HepG2 (cell line): ENCODE measurements around the gene TMEM120A. TPM values are rescaled to one million over a fixed set of nuclear protein-coding genes. Genes with fewer than 3 reads are reported as not detected.
A peak's percentile ranks its signal among the peaks of the same experiment; 100 is the strongest.

Experiments
- ATAC-seq: fragments of 200-7000 bp; cut with Tn5 transposase; 3 replicates; pipeline ENCODE4 v1.9.1; 2020; ENCODE audit warnings: mild to moderate bottlenecking, moderate library complexity
- BruUV-seq: library from RNA; stranded (reverse); fragments of 400-500 nt; replicated peaks from 2 replicates; lab custom pipeline; 2021; lab: Mats Ljungman, UMichigan
- CTCF ChIA-PET: fragments of 300-600 bp; formaldehyde crosslinking; extraction: SDS; loops from one replicate; lab custom pipeline; 2021; ENCODE audit warnings: low total read pairs, inconsistent platforms, low intra/inter-chr PET ratio; lab: Yijun Ruan, JAX
- POLR2A ChIA-PET: fragments of 350-600 bp; sonication (Branson Sonifier 250); formaldehyde crosslinking; loops from one replicate; lab custom pipeline; 2020; ENCODE audit warnings: antibody characterized with exemption, inconsistent platforms; lab: Yijun Ruan, JAX
- DNase-seq: peaks from one replicate; pipeline ENCODE4 v3.0.0-alpha.2; 2015; ENCODE audit warnings: low spot score
- FAIRE-seq: peaks from 3 replicates; lab custom pipeline; 2011; peaks lifted over from hg19 to GRCh38; lab: Jason Lieb, UNC
- H2AFZ ChIP-seq: one replicate; pipeline ENCODE4 v1.6.1; 2011; ENCODE audit warnings: low read length, inconsistent platforms
- H3K27ac ChIP-seq: fragments of 300-600 bp; 3 replicates; pipeline ENCODE4 v1.8.0; 2011; ENCODE audit warnings: mixed run types, mild to moderate bottlenecking, mixed read lengths, low read length, inconsistent platforms; ENCODE audit not compliant: insufficient read depth; ENCODE audit errors: extremely low read length
- H3K27me3 ChIP-seq, 2 experiments: fragments of 200-600 bp in 1 of 2; 2 replicates in 1 of 2; 3 replicates in 1 of 2; pipeline versions ENCODE4 v1.6.0 to v1.8.0; 2011; ENCODE audit warnings: low read length in 2 of 2, mild to moderate bottlenecking in 2 of 2, moderate library complexity in 2 of 2, inconsistent platforms in 1 of 2; ENCODE audit not compliant: insufficient read depth in 2 of 2, control insufficient read depth in 1 of 2
- H3K36me3 ChIP-seq, 2 experiments: fragments of 200-600 bp in 1 of 2; replicated peaks in 1 of 2; 2 replicates in 1 of 2; 3 replicates in 1 of 2; pipeline versions ENCODE4 v1.5.1 to v1.8.0; 2011; ENCODE audit warnings: low read length in 2 of 2, inconsistent platforms in 1 of 2; ENCODE audit not compliant: insufficient read depth in 2 of 2, control insufficient read depth in 1 of 2
- H3K4me1 ChIP-seq: 2 replicates; pipeline ENCODE4 v1.5.1; 2012; ENCODE audit warnings: low read length, inconsistent platforms; ENCODE audit not compliant: insufficient read depth
- H3K4me2 ChIP-seq: 2 replicates; pipeline ENCODE4 v1.6.0; 2011; ENCODE audit warnings: low read depth, low read length, inconsistent platforms
- H3K4me3 ChIP-seq, 3 experiments: fragments of 200-600 bp in 1 of 3; sonication (generic), shearing (Covaris generic) in 1 of 3; replicated peaks in 1 of 3; 2 replicates each; pipeline ENCODE4 v1.5.1; 2011 to 2016; ENCODE audit warnings: low read length in 3 of 3, inconsistent platforms in 2 of 3, low read depth in 2 of 3, mild to moderate bottlenecking in 2 of 3, control low read depth in 1 of 3, mixed read lengths in 1 of 3; ENCODE audit not compliant: insufficient read depth in 1 of 3
- H3K79me2 ChIP-seq: one replicate; pipeline ENCODE4 v1.6.1; 2011; ENCODE audit warnings: low read length, inconsistent platforms; ENCODE audit not compliant: insufficient read depth
- H3K9ac ChIP-seq: 2 replicates; pipeline ENCODE4 v1.6.0; 2011; ENCODE audit warnings: mild to moderate bottlenecking, low read depth, low read length, inconsistent platforms; ENCODE audit not compliant: insufficient read depth
- H3K9me3 ChIP-seq: 2 replicates; pipeline ENCODE4 v1.5.1; 2012; ENCODE audit warnings: mild to moderate bottlenecking, low read length
- H4K20me1 ChIP-seq: 2 replicates; pipeline ENCODE4 v1.6.0; 2011; ENCODE audit warnings: inconsistent platforms, mild to moderate bottlenecking, low read length, moderate library complexity; ENCODE audit not compliant: insufficient read depth
- AGO2 ChIP-seq: fragments of 200-400 bp; formaldehyde crosslinking; optimal IDR thresholded peaks from 2 replicates; pipeline ENCODE3; 2017; ENCODE audit warnings: mild to moderate bottlenecking, low read depth, low read length, moderate library complexity
- AKNA ChIP-seq: sonication (generic); formaldehyde crosslinking; IDR thresholded peaks from 2 replicates; pipeline ENCODE4 v1.4.0; 2020; ENCODE audit warnings: missing genetic modification reagents, borderline replicate concordance
- ARID5B ChIP-seq: IDR thresholded peaks from 2 replicates; pipeline ENCODE4 v1.4.0; 2020; ENCODE audit warnings: mild to moderate bottlenecking, missing genetic modification reagents
- SALL1 ChIP-seq: sonication (generic); formaldehyde crosslinking; IDR thresholded peaks from 2 replicates; pipeline ENCODE4 v1.8.0; 2022; ENCODE audit warnings: mild to moderate bottlenecking, missing genetic modification reagents
- SKI ChIP-seq: fragments of 450-650 bp; IDR thresholded peaks from one replicate; pipeline ENCODE4 v1.6.1; 2018; ENCODE audit warnings: mild to moderate bottlenecking; ENCODE audit not compliant: partially characterized antibody
- ZNF367 ChIP-seq: sonication (generic); formaldehyde crosslinking; IDR thresholded peaks from 2 replicates; pipeline ENCODE4 v1.4.0; 2020; ENCODE audit warnings: missing genetic modification reagents, borderline replicate concordance
- WGBS: methylation state at CpG from one replicate; pipeline ENCODE4 v1.1.6; 2017; ENCODE audit warnings: low lambda C conversion rate; 5-methylcytosine and 5-hydroxymethylcytosine counted together
- in situ Hi-C: cut with HindIII; loops from 2 replicates; pipeline ENCODE4 v1.10.0; 2017; ENCODE audit warnings: low pct_unique_long_range_greater_than_20kb; ENCODE audit not compliant: extremely low pct_ligation_motif_present
- intact Hi-C: fragments of 100-400 bp; cut with micrococcal nuclease; formaldehyde crosslinking; loops from one replicate; pipeline ENCODE4 v1.10.0; 2022; ENCODE audit not compliant: unreplicated experiment
- polyA plus RNA-seq, 8 experiments: library from polyadenylated mRNA; depleted of rRNA in 3 of 8; stranded (reverse) in 7 of 8; unstranded in 1 of 8; fragments of >200 nt; fragmentation: Illumina TruSeq in 4 of 8; extraction: Trizol in 4 of 8; gene quantifications; 2 replicates each; pipeline versions ENCODE4 v1.2.1 to v1.2.3, GENCODE V29; 2011 to 2016; ENCODE audit warnings: low read depth in 4 of 8, missing spikeins in 1 of 8, mixed read lengths in 1 of 8; ENCODE audit not compliant: insufficient read depth in 1 of 8
- total RNA-seq, 5 experiments: library from RNA; depleted of rRNA; stranded (reverse); fragments of >200 nt; fragmentation: Illumina TruSeq; extraction: Trizol; gene quantifications; 2 replicates each; pipeline ENCODE4 v1.2.3, GENCODE V29; 2016; ENCODE audit warnings: low read depth in 1 of 5

TMEM120A gene
- total and polyA plus RNA-seq, 2 of the 13 experiments (the other 11 are each of a cell fraction or from before 2014, with no cell fraction given): 40.3 to 102 TPM

GRCh38 chr7:75993689-75994387 is 557 bp downstream of the TMEM120A start (continued):
- peak; percentile 52 for TF ChIP-seq ARID5B (CRISPR knock-in tag)
- TF ChIP-seq, all 625 proteins: peak for 111

- DNase-seq (no peak), FAIRE-seq (no peak), ATAC-seq (no peak)
- in situ Hi-C loops: no loop called here
- no peak overlapping the region for H2AFZ ChIP-seq
- CTCF ChIA-PET: no interaction called here
- peaks cover 38% of the 10 kb centered on the region for H3K4me1 ChIP-seq
- whole genome bisulfite sequencing: 96% methylated on average over 4 of the region's 20 CpGs
- H3K27ac ChIP-seq: peak overlapping the region; percentile 18
- no peaks in the 10 kb centered on the region; the same call in 1 of the 2 replicates for H4K20me1 ChIP-seq
- H3K9me3 ChIP-seq: no peaks in the 10 kb centered on the region
- no TSS peak for BruUV-seq
- no peak overlapping the region for H3K9ac ChIP-seq
- no peak overlapping the region for H3K4me3 ChIP-seq
- peaks cover 2% of the 10 kb centered on the region for H3K79me2 ChIP-seq
- no peaks in the 10 kb centered on the region for H3K27me3 ChIP-seq
- intact Hi-C loops: loop anchor here (2.0 kb wide), 1 partner anchor 71 kb away; no protein-coding TSS in a partner anchor
- no peak overlapping the region for H3K4me2 ChIP-seq
- POLR2A ChIA-PET: interaction anchor here (1.2 to 2.9 kb wide), 2 partner anchors 46 to 86 kb away, joined by 3 to 14 read pairs; no protein-coding TSS in a partner anchor
- TF ChIP-seq AKNA (no peak), SALL1 (0 out of 2 replicates have a peak, but pooled peaks have one; percentile 11), AGO2 (peak; percentile 35), ZNF367 (CRISPR knock-in tag) (no peak), SKI (no peak)
- H3K36me3 ChIP-seq: peaks cover 2 to 20% of the 10 kb centered on the region in 2 experiments; a peak in 4 of 5 replicates
Measured at GRCh38 chr7:75992083-75992755, 2.2 kb downstream of the TMEM120A start.
